IMR-90 (cell line): ENCODE measurements around the gene PGRMC1. TPM values are rescaled to one million over a fixed set of nuclear protein-coding genes. Genes with fewer than 3 reads are reported as not detected.

Experiments
- ATAC-seq: fragments of 200-7000 bp; cut with Tn5 transposase; 2 replicates; pipeline ENCODE4 v1.9.1; 2020; ENCODE audit warnings: low read depth, mild to moderate bottlenecking, moderate library complexity
- BruUV-seq: library from RNA; stranded (reverse); fragments of 400-500 nt; replicated peaks from 2 replicates; lab custom pipeline; 2021; lab: Mats Ljungman, UMichigan
- CTCF ChIA-PET: fragments of 300-600 bp; formaldehyde crosslinking; extraction: SDS; loops from one replicate; lab custom pipeline; 2021; ENCODE audit warnings: antibody characterized with exemption; lab: Yijun Ruan, JAX
- POLR2A ChIA-PET: fragments of 300-600 bp; sonication (Branson Sonifier 250); formaldehyde crosslinking; loops from one replicate; lab custom pipeline; 2022; ENCODE audit warnings: antibody characterized with exemption; ENCODE audit not compliant: unreplicated experiment; lab: Charles Lee
- DNase-seq: peaks from one replicate; pipeline ENCODE4 v3.0.0; 2013
- H2AFZ ChIP-seq: replicated peaks from 2 replicates; pipeline ENCODE3; 2013; ENCODE audit warnings: low read length, mild to moderate bottlenecking; ENCODE audit not compliant: poor library complexity
- H2AK5ac ChIP-seq: 2 replicates; pipeline ENCODE4 v1.6.1; 2013; ENCODE audit warnings: low read depth, low read length, inconsistent platforms
- H2AK9ac ChIP-seq: replicated peaks from 2 replicates; pipeline ENCODE3; 2013; ENCODE audit warnings: mild to moderate bottlenecking, low read depth, low read length, moderate library complexity; ENCODE audit not compliant: poor library complexity
- H2BK120ac ChIP-seq: 2 replicates; pipeline ENCODE4 v1.6.1; 2013; ENCODE audit warnings: low read depth, low read length, inconsistent platforms
- H2BK15ac ChIP-seq: 3 replicates; pipeline ENCODE4 v1.6.1; 2013; ENCODE audit warnings: low read depth, low read length, inconsistent platforms
- H2BK20ac ChIP-seq: 2 replicates; pipeline ENCODE4 v1.6.1; 2013; ENCODE audit warnings: low read depth, mild to moderate bottlenecking, inconsistent platforms, low read length, moderate library complexity
- H2BK5ac ChIP-seq: 2 replicates; pipeline ENCODE4 v1.6.1; 2013; ENCODE audit warnings: mild to moderate bottlenecking, low read depth, low read length, inconsistent platforms; ENCODE audit not compliant: poor library complexity, severe bottlenecking
- H3K14ac ChIP-seq: replicated peaks from 2 replicates; pipeline ENCODE4 v1.6.1; 2013; ENCODE audit warnings: low read depth, low read length, inconsistent platforms
- H3K18ac ChIP-seq: 2 replicates; pipeline ENCODE4 v1.6.1; 2013; ENCODE audit warnings: low read depth, low read length, control low read depth
- H3K23ac ChIP-seq: 2 replicates; pipeline ENCODE4 v1.6.1; 2013; ENCODE audit warnings: low read depth, low read length, inconsistent platforms
- H3K27ac ChIP-seq: 2 replicates; pipeline ENCODE4 v1.5.1; 2013; ENCODE audit warnings: mild to moderate bottlenecking, control low read depth, low read length; ENCODE audit not compliant: insufficient read depth
- H3K27me3 ChIP-seq: 2 replicates; pipeline ENCODE4 v1.6.1; 2013; ENCODE audit warnings: low read length; ENCODE audit not compliant: control insufficient read depth, insufficient read depth
- H3K36me3 ChIP-seq: 2 replicates; pipeline ENCODE4 v1.6.1; 2013; ENCODE audit warnings: low read length, mixed read lengths; ENCODE audit not compliant: control insufficient read depth, insufficient read depth
- H3K4ac ChIP-seq: 2 replicates; pipeline ENCODE4 v1.6.1; 2013; ENCODE audit warnings: low read depth, low read length, inconsistent platforms
- H3K4me1 ChIP-seq: 2 replicates; pipeline ENCODE4 v1.6.1; 2013; ENCODE audit warnings: low read length, mixed read lengths; ENCODE audit not compliant: control insufficient read depth, insufficient read depth
- H3K4me2 ChIP-seq: 2 replicates; pipeline ENCODE4 v1.6.1; 2013; ENCODE audit warnings: low read depth, mild to moderate bottlenecking, control low read depth, low read length, moderate library complexity
- H3K4me3 ChIP-seq: 2 replicates; pipeline ENCODE4 v1.5.1; 2013; ENCODE audit warnings: low read depth, mild to moderate bottlenecking, control low read depth, low read length, moderate library complexity; ENCODE audit not compliant: insufficient read depth
- H3K56ac ChIP-seq: 2 replicates; pipeline ENCODE4 v1.6.1; 2013; ENCODE audit warnings: low read length, inconsistent platforms; ENCODE audit not compliant: insufficient read depth; ENCODE audit errors: extremely low read depth
- H3K79me1 ChIP-seq, 2 experiments: 2 replicates each; pipeline ENCODE4 v1.6.1; 2013; ENCODE audit warnings: low read length in 2 of 2, inconsistent platforms in 1 of 2, low read depth in 1 of 2
- H3K9ac ChIP-seq: 2 replicates; pipeline ENCODE4 v1.6.1; 2013; ENCODE audit warnings: low read depth, low read length, control low read depth
- H3K9me1 ChIP-seq: 2 replicates; pipeline ENCODE4 v1.6.1; 2013; ENCODE audit warnings: low read length, inconsistent platforms; ENCODE audit not compliant: insufficient read depth
- H3K9me3 ChIP-seq: 2 replicates; pipeline ENCODE4 v1.6.1; 2013; ENCODE audit warnings: low read length; ENCODE audit not compliant: control insufficient read depth, insufficient read depth
- H4K20me1 ChIP-seq: 2 replicates; pipeline ENCODE4 v1.6.1; 2013; ENCODE audit warnings: low read length, inconsistent platforms; ENCODE audit not compliant: insufficient read depth
- H4K5ac ChIP-seq: 2 replicates; pipeline ENCODE4 v1.6.1; 2013; ENCODE audit warnings: mild to moderate bottlenecking, low read depth, low read length, control low read depth
- H4K8ac ChIP-seq, 2 experiments: 2 replicates each; pipeline ENCODE4 v1.6.1; 2013; ENCODE audit warnings: low read depth in 2 of 2, low read length in 2 of 2, control low read depth in 1 of 2, inconsistent platforms in 1 of 2
- H4K91ac ChIP-seq: 2 replicates; pipeline ENCODE4 v1.6.1; 2013; ENCODE audit warnings: low read depth, low read length, inconsistent platforms; ENCODE audit not compliant: insufficient read depth
- BHLHE40 ChIP-seq: fragments of 150-350 bp; IDR thresholded peaks from 2 replicates; pipeline ENCODE4 v1.6.1; 2016; ENCODE audit warnings: mild to moderate bottlenecking, low read depth, low read length
- CEBPB ChIP-seq: IDR thresholded peaks from 2 replicates; pipeline ENCODE4 v1.6.1; 2012; ENCODE audit warnings: low read depth, low read length, improper control_type of control experiment
- CHD1 ChIP-seq: IDR thresholded peaks from 2 replicates; pipeline ENCODE4 v1.6.1; 2012; ENCODE audit warnings: low read depth, low read length, improper control_type of control experiment
- CTCF ChIP-seq: conservative IDR thresholded peaks from 2 replicates; pipeline ENCODE4 v1.5.1; 2012; ENCODE audit warnings: mild to moderate bottlenecking, low read depth, low read length, improper control_type of control experiment
- ELK1 ChIP-seq: fragments of 150-350 bp; IDR thresholded peaks from 2 replicates; pipeline ENCODE4 v1.6.1; 2016; ENCODE audit warnings: low read depth, mild to moderate bottlenecking, low read length, moderate library complexity, borderline replicate concordance
- FOS ChIP-seq: fragments of 150-350 bp; IDR thresholded peaks from 2 replicates; pipeline ENCODE4 v1.6.1; 2016; ENCODE audit warnings: low read depth, low read length
- MAFK ChIP-seq: IDR thresholded peaks from 2 replicates; pipeline ENCODE4 v1.6.1; 2012; ENCODE audit warnings: low read depth, low read length, improper control_type of control experiment
- MAZ ChIP-seq: IDR thresholded peaks from 2 replicates; pipeline ENCODE4 v1.6.1; 2012; ENCODE audit warnings: low read depth, mild to moderate bottlenecking, low read length, improper control_type of control experiment, moderate library complexity, borderline replicate concordance
- MXI1 ChIP-seq: IDR thresholded peaks from 2 replicates; pipeline ENCODE4 v1.6.1; 2012; ENCODE audit warnings: low read depth, mild to moderate bottlenecking, low read length, moderate library complexity, borderline replicate concordance
- NFE2L2 ChIP-seq: fragments of 150-350 bp; IDR thresholded peaks from 2 replicates; pipeline ENCODE4 v1.6.1; 2016; ENCODE audit warnings: low read depth, mild to moderate bottlenecking, low read length
- POLR2A ChIP-seq: IDR thresholded peaks from 2 replicates; pipeline ENCODE4 v1.6.1; 2012; ENCODE audit warnings: mild to moderate bottlenecking, low read depth, low read length
- RAD21 ChIP-seq: IDR thresholded peaks from 2 replicates; pipeline ENCODE4 v1.6.1; 2012; ENCODE audit warnings: low read length, improper control_type of control experiment
- RCOR1 ChIP-seq: IDR thresholded peaks from 2 replicates; pipeline ENCODE4 v1.6.1; 2012; ENCODE audit warnings: mild to moderate bottlenecking, low read length, improper control_type of control experiment; ENCODE audit not compliant: insufficient replicate concordance
- RFX5 ChIP-seq: IDR thresholded peaks from 2 replicates; pipeline ENCODE4 v1.8.0; 2012; ENCODE audit warnings: low read depth, mild to moderate bottlenecking, low read length, moderate library complexity
- SMC3 ChIP-seq: fragments of 150-350 bp; IDR thresholded peaks from 2 replicates; pipeline ENCODE4 v1.6.1; 2016; ENCODE audit warnings: low read depth, mild to moderate bottlenecking, antibody characterized with exemption, low read length, moderate library complexity
- USF2 ChIP-seq: fragments of 150-350 bp; IDR thresholded peaks from 2 replicates; pipeline ENCODE4 v1.6.1; 2017; ENCODE audit warnings: mild to moderate bottlenecking, antibody characterized with exemption, low read length, low read depth
- WGBS, 2 experiments: methylation state at CpG; one replicate each; pipeline versions ENCODE4 v1.1.5 to v1.1.7; 2013; ENCODE audit warnings: missing lambda C conversion rate in 2 of 2; ENCODE audit not compliant: insufficient read length in 1 of 2; ENCODE audit errors: extremely low coverage in 2 of 2; 5-methylcytosine and 5-hydroxymethylcytosine counted together
- dilution Hi-C: fragments of 300-500 bp; cut with HindIII; formaldehyde crosslinking; loops from one replicate; pipeline ENCODE4 v1.14.3; 2018; ENCODE audit warnings: low sequenced_read_pairs; ENCODE audit not compliant: unreplicated experiment
- in situ Hi-C: fragments of 300-500 bp; cut with MboI; formaldehyde crosslinking; loops from 3 replicates; pipeline ENCODE4 v1.14.3; 2019; ENCODE audit warnings: low sequenced_read_pairs, inconsistent platforms, mixed read lengths
- intact Hi-C: fragments of 100-400 bp; cut with micrococcal nuclease; formaldehyde crosslinking; loops from 2 replicates; pipeline ENCODE4 v1.10.0; 2022
- polyA plus RNA-seq, 3 experiments: library from polyadenylated mRNA; depleted of rRNA; stranded (reverse); fragments of >200 nt; gene quantifications; 2 replicates each; pipeline ENCODE4 v1.2.3, GENCODE V29; 2012; ENCODE audit warnings: low replicate concordance in 1 of 3
- total RNA-seq: library from RNA; depleted of rRNA; stranded (reverse); fragments of >200 nt; gene quantifications from 2 replicates; pipeline ENCODE4 v1.2.3, GENCODE V29; 2012

Gene PGRMC1
- total and polyA plus RNA-seq, 2 of the 4 experiments (the other 2 are of a cell fraction) = 58.5 to 75.3 TPM

- no peak overlapping the region for H3K4me3 ChIP-seq
- TF ChIP-seq ELK1 (no peak), CEBPB (no peak), NFE2L2 (no peak), RAD21 (no peak), SMC3 (no peak), USF2 (no peak), FOS (no peak), MAZ (no peak), BHLHE40 (no peak), RFX5 (no peak), CHD1 (no peak), MAFK (no peak), RCOR1 (no peak), MXI1 (no peak), CTCF (no peak), POLR2A (no peak)
- H2AK9ac ChIP-seq = no peak overlapping the region
- H3K9ac ChIP-seq = no peak overlapping the region
- no peak overlapping the region for H3K27ac ChIP-seq
- intact Hi-C loops (no loop called here), in situ Hi-C loops (no loop called here), dilution Hi-C loops (no loop called here)
- no peak overlapping the region for H3K4ac ChIP-seq
- H2BK5ac ChIP-seq = no peak overlapping the region
- peaks cover 4% of the 10 kb centered on the region for H3K27me3 ChIP-seq
- H3K18ac ChIP-seq = no peak overlapping the region
- H3K4me1 ChIP-seq = no peaks in the 10 kb centered on the region
- H3K23ac ChIP-seq = no peak overlapping the region
- no peak overlapping the region for H4K91ac ChIP-seq
- H2BK20ac ChIP-seq = no peak overlapping the region
- WGBS, 2 experiments = no CpG with 5 or more reads among the region's 3 CpGs
- no peaks in the 10 kb centered on the region for H3K9me1 ChIP-seq
- H3K36me3 ChIP-seq = no peaks in the 10 kb centered on the region
- no peak overlapping the region for H3K4me2 ChIP-seq
- no peaks in the 10 kb centered on the region for H3K79me1 ChIP-seq
- no peak overlapping the region for H3K56ac ChIP-seq
- DNase-seq = no peak
- no peaks in the 10 kb centered on the region for H4K20me1 ChIP-seq
- no peak overlapping the region for H4K8ac ChIP-seq
- H3K9me3 ChIP-seq = no peaks in the 10 kb centered on the region
- POLR2A ChIA-PET = no interaction called here
- no peak overlapping the region for H2AK5ac ChIP-seq
- H2AFZ ChIP-seq = no peak overlapping the region
- BruUV-seq = no TSS peak
- H4K5ac ChIP-seq = no peak overlapping the region
- no peak overlapping the region for H2BK120ac ChIP-seq
- no peak for ATAC-seq
- no peak overlapping the region for H2BK15ac ChIP-seq
- no peak overlapping the region for H3K14ac ChIP-seq
- CTCF ChIA-PET = no interaction called here
These were observed 47.0 kb upstream of the PGRMC1 start for GRCh38 chrX:119189115-119189514.
